ENCODE data around the gene PIRT.

The PIRT gene

GRCh38 chr17:10821054-10821453, 16.8 kb downstream of the PIRT start:
- DNase-seq = no peak

- DNase-seq = no peak
Observed at GRCh38 chr17:10815319-10815718, 22.6 kb downstream of the PIRT start.

GRCh38 chr17:10814075-10814474, 23.8 kb downstream of the PIRT start:
- no peak for DNase-seq

GRCh38 chr17:10812674-10813073, 25.2 kb downstream of the PIRT start:
- DNase-seq = no peak

GRCh38 chr17:10809605-10810004, 28.3 kb downstream of the PIRT start:
- DNase-seq = no peak

GRCh38 chr17:10807704-10808128, 30.2 kb downstream of the PIRT start:
- no peak for DNase-seq

GRCh38 chr17:10806545-10807262, 31.2 kb downstream of the PIRT start:
- DNase-seq = no peak

- DNase-seq = no peak
Observed at GRCh38 chr17:10805911-10806310, 32.0 kb downstream of the PIRT start.

- DNase-seq = no peak
Observed at GRCh38 chr17:10804546-10804945, 33.3 kb downstream of the PIRT start.

GRCh38 chr17:10803830-10804475, 33.9 kb downstream of the PIRT start, which contains the start of gene TMEM238L:
Gene TMEM238L (minus strand): TSS chr17:10804099. CDS start chr17:10803963, 136 bp downstream.
- DNase-seq = no peak

- no peak for DNase-seq
Observed at GRCh38 chr17:10803350-10803749, 34.5 kb downstream of the PIRT start.

GRCh38 chr17:10802496-10803284, 35.2 kb downstream of the PIRT start:
- DNase-seq = no peak

GRCh38 chr17:10799407-10799806, 38.5 kb downstream of the PIRT start:
- no peak for DNase-seq

- no peak for DNase-seq
Observed at GRCh38 chr17:10798910-10799309, 39.0 kb downstream of the PIRT start.

GRCh38 chr17:10798332-10798749, 39.5 kb downstream of the PIRT start:
- DNase-seq = no peak

- no peak for DNase-seq
Observed at GRCh38 chr17:10797476-10798328, 40.2 kb downstream of the PIRT start.

- no peak for DNase-seq
Observed at GRCh38 chr17:10793816-10794215, 44.1 kb downstream of the PIRT start.

- no peak for DNase-seq
Observed at GRCh38 chr17:10793256-10793655, 44.6 kb downstream of the PIRT start.

GRCh38 chr17:10792151-10792550, 45.7 kb downstream of the PIRT start:
- no peak for DNase-seq

GRCh38 chr17:10790491-10791401, 47.1 kb downstream of the PIRT start:
- DNase-seq = no peak

- DNase-seq = no peak
Observed at GRCh38 chr17:10789694-10790271, 48.1 kb downstream of the PIRT start.

Data from retina (tissue), 1 donor.